ENCODE measurements around the gene ASMTL. TPM values are rescaled to one million over a fixed set of nuclear protein-coding genes. Genes with fewer than 3 reads are reported as not detected.
"Not testable (repeated sequence)": the region's sequence is repeated elsewhere in the genome, so short reads cannot be mapped to it uniquely, and the experiment has no call there.

ASMTL gene
- total and polyA plus RNA-seq, 2 experiments from 2014 or later = 15.7 to 36.2 TPM

- Histone ChIP-seq H3K36me3 (ENCODE audit: low read depth) (peaks cover 9% of the 10 kb centered on the region; the same call in 1 of the 2 replicates), H3K27me3 (replicated peaks; ENCODE audit: insufficient read depth) (no peaks in the 10 kb centered on the region), H3K9ac (no peak overlapping the region), H3K9me3 (ENCODE audit: low read depth) (no peaks in the 10 kb centered on the region), H2AFZ (no peak overlapping the region), H3K27ac (no peak overlapping the region), H3F3A (ENCODE audit: insufficient read depth) (no peaks in the 10 kb centered on the region), H4K20me1 (ENCODE audit: insufficient read depth) (no peaks in the 10 kb centered on the region), H3K9me2 (ENCODE audit: insufficient read depth) (peaks cover 5% of the 10 kb centered on the region; the same call in 1 of the 2 replicates), H3K4me3 (no peak overlapping the region), H3K4me1 (ENCODE audit: insufficient read depth) (no peaks in the 10 kb centered on the region), H3K79me2 (ENCODE audit: insufficient read depth) (no peaks in the 10 kb centered on the region), H3K4me2 (ENCODE audit: unreplicated experiment) (no peak overlapping the region)
- TF ChIP-seq EZH2phosphoT487 (IDR thresholded peaks at IDR 0.05; ENCODE audit: insufficient read depth, low read depth) (no peak), EZH2 (IDR thresholded peaks at IDR 0.05; ENCODE audit: insufficient read depth, poor library complexity, severe bottlenecking) (no peak)
- DNase-seq = no peak
- in situ Hi-C loops (cut with MboI) = no loop called here
These were observed 45.7 kb downstream of the ASMTL start for GRCh38 chrX:1407035-1407434.

- H3K4me3 ChIP-seq; H3K36me3 ChIP-seq (ENCODE audit: low read depth); H3F3A ChIP-seq (ENCODE audit: insufficient read depth); H2AFZ ChIP-seq; H4K20me1 ChIP-seq (ENCODE audit: insufficient read depth); H3K9me3 ChIP-seq (ENCODE audit: low read depth); H3K27me3 ChIP-seq (replicated peaks; ENCODE audit: insufficient read depth); H3K4me2 ChIP-seq (ENCODE audit: unreplicated experiment); H3K9me2 ChIP-seq (ENCODE audit: insufficient read depth); in situ Hi-C loops (cut with MboI); H3K27ac ChIP-seq; H3K4me1 ChIP-seq (ENCODE audit: insufficient read depth); DNase-seq; H3K79me2 ChIP-seq (ENCODE audit: insufficient read depth); H3K9ac ChIP-seq: not testable (repeated sequence)
- WGBS, 2 experiments (ENCODE audit: low coverage in 1 of 2, low lambda C conversion rate in 2 of 2, missing lambda C conversion rate in 2 of 2) = 98 to 100% methylated on average over 2 of the region's 2 CpGs
These were observed 46.9 kb downstream of the ASMTL start for GRCh38 chrX:1405769-1406168.

- peaks cover 15% of the 10 kb centered on the region; the same call in 1 of the 2 replicates for H3K36me3 ChIP-seq (ENCODE audit: low read depth)
- H3K4me2 ChIP-seq (ENCODE audit: unreplicated experiment); H3K79me2 ChIP-seq (ENCODE audit: insufficient read depth); H3K9me2 ChIP-seq (ENCODE audit: insufficient read depth); H3K4me1 ChIP-seq (ENCODE audit: insufficient read depth); H3K9ac ChIP-seq; H2AFZ ChIP-seq; H4K20me1 ChIP-seq (ENCODE audit: insufficient read depth); H3K27me3 ChIP-seq (replicated peaks; ENCODE audit: insufficient read depth); H3K9me3 ChIP-seq (ENCODE audit: low read depth); in situ Hi-C loops (cut with MboI); H3K4me3 ChIP-seq; H3K27ac ChIP-seq; DNase-seq; H3F3A ChIP-seq (ENCODE audit: insufficient read depth): not testable (repeated sequence)
- 97 to 98% methylated on average over 3 of the region's 3 CpGs for WGBS, 2 experiments (ENCODE audit: low coverage in 1 of 2, low lambda C conversion rate in 2 of 2, missing lambda C conversion rate in 2 of 2)
These were observed 48.8 kb downstream of the ASMTL start for GRCh38 chrX:1403867-1404266.

GRCh38 chrX:1403228-1403627, 49.5 kb downstream of the ASMTL start:
- no peak overlapping the region for H3K9ac ChIP-seq
- no peak overlapping the region for H3K27ac ChIP-seq
- H3K4me2 ChIP-seq (ENCODE audit: unreplicated experiment) = no peak overlapping the region
- TF ChIP-seq EZH2phosphoT487 (IDR thresholded peaks at IDR 0.05; ENCODE audit: insufficient read depth, low read depth) = no peak
- no peak for TF ChIP-seq EZH2 (IDR thresholded peaks at IDR 0.05; ENCODE audit: insufficient read depth, poor library complexity, severe bottlenecking)
- DNase-seq = no peak
- no peaks in the 10 kb centered on the region for H4K20me1 ChIP-seq (ENCODE audit: insufficient read depth)
- WGBS, 2 experiments (ENCODE audit: low coverage in 1 of 2, low lambda C conversion rate in 2 of 2, missing lambda C conversion rate in 2 of 2) = 97% methylated on average over 10 of the region's 10 CpGs
- in situ Hi-C loops (cut with MboI) = no loop called here
- H3F3A ChIP-seq (ENCODE audit: insufficient read depth) = no peaks in the 10 kb centered on the region
- H3K9me3 ChIP-seq (ENCODE audit: low read depth) = no peaks in the 10 kb centered on the region
- peaks cover 15% of the 10 kb centered on the region; the same call in 1 of the 2 replicates for H3K36me3 ChIP-seq (ENCODE audit: low read depth)
- H3K4me1 ChIP-seq (ENCODE audit: insufficient read depth) = no peaks in the 10 kb centered on the region
- H2AFZ ChIP-seq = no peak overlapping the region
- no peaks in the 10 kb centered on the region for H3K27me3 ChIP-seq (replicated peaks; ENCODE audit: insufficient read depth)
- H3K4me3 ChIP-seq = no peak overlapping the region
- peaks cover 5% of the 10 kb centered on the region; the same call in 1 of the 2 replicates for H3K9me2 ChIP-seq (ENCODE audit: insufficient read depth)
- H3K79me2 ChIP-seq (ENCODE audit: insufficient read depth) = no peaks in the 10 kb centered on the region; the same call in 1 of the 2 replicates

- 88 to 92% methylated on average over 21 to 30 of the region's 30 CpGs for WGBS, 2 experiments (ENCODE audit: low coverage in 1 of 2, low lambda C conversion rate in 2 of 2, missing lambda C conversion rate in 2 of 2)
- in situ Hi-C loops (cut with MboI) = no loop called here
These were observed 50.9 kb downstream of the ASMTL start for GRCh38 chrX:1401611-1402430.

More at GRCh38 chrX:1401611-1402430, 50.9 kb downstream of the ASMTL start:
- Histone ChIP-seq H3K36me3 (ENCODE audit: low read depth) (peaks cover 15% of the 10 kb centered on the region; the same call in 1 of the 2 replicates), H3K27me3 (replicated peaks; ENCODE audit: insufficient read depth) (no peaks in the 10 kb centered on the region), H3K9me2 (ENCODE audit: insufficient read depth) (peaks cover 5% of the 10 kb centered on the region; the same call in 1 of the 2 replicates), H3K9ac (no peak overlapping the region), H3K27ac (no peak overlapping the region), H2AFZ (no peak overlapping the region), H3K4me1 (ENCODE audit: insufficient read depth) (no peaks in the 10 kb centered on the region), H3K4me2 (ENCODE audit: unreplicated experiment) (no peak overlapping the region), H4K20me1 (ENCODE audit: insufficient read depth) (no peaks in the 10 kb centered on the region), H3K79me2 (ENCODE audit: insufficient read depth) (no peaks in the 10 kb centered on the region; the same call in 1 of the 2 replicates), H3K9me3 (ENCODE audit: low read depth) (no peaks in the 10 kb centered on the region), H3K4me3 (no peak overlapping the region), H3F3A (ENCODE audit: insufficient read depth) (no peaks in the 10 kb centered on the region)
- DNase-seq = no peak
- TF ChIP-seq EZH2 (IDR thresholded peaks at IDR 0.05; ENCODE audit: insufficient read depth, poor library complexity, severe bottlenecking) (no peak), EZH2phosphoT487 (IDR thresholded peaks at IDR 0.05; ENCODE audit: insufficient read depth, low read depth) (no peak)
